T-helper 2 cell treated with Interferon-gamma antibody and Interleukin-4, amounts not matched to agents 5 μg/mL and 100 μg/mL, for 36 hours (primary cell): ENCODE measurements around the gene IL22.

Source experiments
- DNase-seq: peaks from one replicate; pipeline ENCODE4 v3.0.0; 2021; ENCODE audit warnings: low spot score
- H3K27ac Mint-ChIP-seq: one replicate; pipeline ENCODE4 v1.8.0; 2021; ENCODE audit warnings: mild to moderate bottlenecking, mixed read lengths
- H3K27me3 Mint-ChIP-seq: one replicate; pipeline ENCODE4 v1.8.0; 2021; ENCODE audit warnings: low read depth, mixed read lengths
- H3K36me3 Mint-ChIP-seq: one replicate; pipeline ENCODE4 v1.8.0; 2021; ENCODE audit warnings: low read depth, mixed read lengths
- H3K4me1 Mint-ChIP-seq: one replicate; pipeline ENCODE4 v1.8.0; 2021; ENCODE audit warnings: low read depth, mixed read lengths
- H3K4me3 Mint-ChIP-seq: one replicate; pipeline ENCODE4 v1.8.0; 2022; ENCODE audit warnings: mild to moderate bottlenecking, moderate library complexity, mixed read lengths
- H3K9me3 Mint-ChIP-seq: one replicate; pipeline ENCODE4 v1.8.0; 2021; ENCODE audit warnings: mixed read lengths

The IL22 gene

GRCh38 chr12:68250454-68250853 lies 3.0 kb downstream of the IL22 start:
- H3K4me1 Mint-ChIP-seq = peaks cover 1% of the 10 kb centered on the region

GRCh38 chr12:68247785-68248184 lies 5.6 kb downstream of the IL22 start:
- Mint-ChIP-seq H3K36me3 (no peaks in the 10 kb centered on the region), H3K9me3 (peaks cover under 1% of the 10 kb centered on the region), H3K27ac (no peak overlapping the region), H3K4me3 (no peak overlapping the region), H3K27me3 (peaks cover 60% of the 10 kb centered on the region), H3K4me1 (peaks cover under 1% of the 10 kb centered on the region)
- no peak for DNase-seq

More at GRCh38 chr12:68250454-68250853, 3.0 kb downstream of the IL22 start:
- no peaks in the 10 kb centered on the region for H3K9me3 Mint-ChIP-seq
- no peak for DNase-seq
- H3K4me3 Mint-ChIP-seq = no peak overlapping the region
- H3K27ac Mint-ChIP-seq = no peak overlapping the region
- no peaks in the 10 kb centered on the region for H3K36me3 Mint-ChIP-seq
- peaks cover 68% of the 10 kb centered on the region for H3K27me3 Mint-ChIP-seq

- DNase-seq = no peak
- no peaks in the 10 kb centered on the region for H3K36me3 Mint-ChIP-seq
- H3K4me3 Mint-ChIP-seq = no peak overlapping the region
- peaks cover 6% of the 10 kb centered on the region for H3K4me1 Mint-ChIP-seq
- H3K27me3 Mint-ChIP-seq = peaks cover 49% of the 10 kb centered on the region
- no peak overlapping the region for H3K27ac Mint-ChIP-seq
- peaks cover 7% of the 10 kb centered on the region for H3K9me3 Mint-ChIP-seq
These were observed 7.1 kb downstream of the IL22 start for GRCh38 chr12:68246350-68246749.

GRCh38 chr12:68245180-68246021 lies 8.0 kb downstream of the IL22 start:
- no peak overlapping the region for H3K27ac Mint-ChIP-seq
- peaks cover 41% of the 10 kb centered on the region for H3K27me3 Mint-ChIP-seq
- peaks cover 7% of the 10 kb centered on the region for H3K9me3 Mint-ChIP-seq
- peaks cover 15% of the 10 kb centered on the region for H3K4me1 Mint-ChIP-seq
- H3K36me3 Mint-ChIP-seq = peaks cover 2% of the 10 kb centered on the region
- no peak for DNase-seq
- H3K4me3 Mint-ChIP-seq = no peak overlapping the region

- Mint-ChIP-seq H3K9me3 (peaks cover 7% of the 10 kb centered on the region), H3K4me1 (peaks cover 27% of the 10 kb centered on the region), H3K36me3 (peaks cover 4% of the 10 kb centered on the region), H3K27me3 (peaks cover 24% of the 10 kb centered on the region), H3K4me3 (no peak overlapping the region), H3K27ac (no peak overlapping the region)
- no peak for DNase-seq
These were observed 10.6 kb downstream of the IL22 start for GRCh38 chr12:68242777-68243176.

- peaks cover 39% of the 10 kb centered on the region for H3K4me1 Mint-ChIP-seq
- H3K27me3 Mint-ChIP-seq = peaks cover 6% of the 10 kb centered on the region
- H3K27ac Mint-ChIP-seq = peak overlapping the region; percentile 89
- H3K9me3 Mint-ChIP-seq = peaks cover 7% of the 10 kb centered on the region
- peaks cover 5% of the 10 kb centered on the region for H3K36me3 Mint-ChIP-seq
- H3K4me3 Mint-ChIP-seq = peak overlapping the region; percentile 73
- DNase-seq = peak; percentile 62
These were observed 12.4 kb downstream of the IL22 start for GRCh38 chr12:68240975-68241374.

- Mint-ChIP-seq H3K36me3 (peaks cover 5% of the 10 kb centered on the region), H3K4me1 (peaks cover 45% of the 10 kb centered on the region), H3K27me3 (peaks cover 1% of the 10 kb centered on the region), H3K27ac (no peak overlapping the region), H3K4me3 (peak overlapping the region; percentile 5), H3K9me3 (peaks cover 7% of the 10 kb centered on the region)
- DNase-seq = no peak
These were observed 13.3 kb downstream of the IL22 start for GRCh38 chr12:68240079-68240478.

- Mint-ChIP-seq H3K36me3 (peaks cover 5% of the 10 kb centered on the region), H3K4me3 (no peak overlapping the region), H3K4me1 (peaks cover 50% of the 10 kb centered on the region), H3K27ac (no peak overlapping the region), H3K27me3 (no peaks in the 10 kb centered on the region), H3K9me3 (peaks cover 7% of the 10 kb centered on the region)
- no peak for DNase-seq
These were observed 14.0 kb downstream of the IL22 start for GRCh38 chr12:68239309-68239982.

GRCh38 chr12:68237619-68238018 lies 15.8 kb downstream of the IL22 start:
- Mint-ChIP-seq H3K36me3 (peaks cover 5% of the 10 kb centered on the region), H3K27ac (no peak overlapping the region), H3K27me3 (peaks cover 3% of the 10 kb centered on the region), H3K4me1 (peaks cover 53% of the 10 kb centered on the region), H3K4me3 (no peak overlapping the region), H3K9me3 (peaks cover 5% of the 10 kb centered on the region)
- DNase-seq = no peak

GRCh38 chr12:68237078-68237477 lies 16.3 kb downstream of the IL22 start:
- Mint-ChIP-seq H3K36me3 (peaks cover 5% of the 10 kb centered on the region), H3K27me3 (peaks cover 4% of the 10 kb centered on the region), H3K27ac (peak overlapping the region; percentile 83), H3K9me3 (no peaks in the 10 kb centered on the region), H3K4me1 (peaks cover 52% of the 10 kb centered on the region), H3K4me3 (peak overlapping the region; percentile 77)
- no peak for DNase-seq

GRCh38 chr12:68236421-68237059 lies 16.9 kb downstream of the IL22 start:
- H3K27ac Mint-ChIP-seq = peak overlapping the region; percentile 83
- no peaks in the 10 kb centered on the region for H3K9me3 Mint-ChIP-seq
- peaks cover 4% of the 10 kb centered on the region for H3K27me3 Mint-ChIP-seq
- peaks cover 54% of the 10 kb centered on the region for H3K4me1 Mint-ChIP-seq
- DNase-seq = peak; percentile 37
- peak overlapping the region; percentile 77 for H3K4me3 Mint-ChIP-seq
- peaks cover 5% of the 10 kb centered on the region for H3K36me3 Mint-ChIP-seq

- H3K27ac Mint-ChIP-seq = no peak overlapping the region
- H3K27me3 Mint-ChIP-seq = peaks cover 10% of the 10 kb centered on the region
- H3K9me3 Mint-ChIP-seq = no peaks in the 10 kb centered on the region
- peaks cover 50% of the 10 kb centered on the region for H3K4me1 Mint-ChIP-seq
- DNase-seq = no peak
- H3K36me3 Mint-ChIP-seq = peaks cover 3% of the 10 kb centered on the region
- no peak overlapping the region for H3K4me3 Mint-ChIP-seq
These were observed 17.8 kb downstream of the IL22 start for GRCh38 chr12:68235576-68235975.

- Mint-ChIP-seq H3K4me3 (no peak overlapping the region), H3K27ac (no peak overlapping the region), H3K9me3 (no peaks in the 10 kb centered on the region), H3K4me1 (peaks cover 41% of the 10 kb centered on the region), H3K36me3 (peaks cover 3% of the 10 kb centered on the region), H3K27me3 (peaks cover 13% of the 10 kb centered on the region)
- DNase-seq = peak; percentile 31
These were observed 19.3 kb downstream of the IL22 start for GRCh38 chr12:68234140-68234539.

- no peak overlapping the region for H3K27ac Mint-ChIP-seq
- H3K36me3 Mint-ChIP-seq = peaks cover 3% of the 10 kb centered on the region
- H3K9me3 Mint-ChIP-seq = no peaks in the 10 kb centered on the region
- no peak for DNase-seq
- peaks cover 41% of the 10 kb centered on the region for H3K4me1 Mint-ChIP-seq
- peaks cover 16% of the 10 kb centered on the region for H3K27me3 Mint-ChIP-seq
- H3K4me3 Mint-ChIP-seq = no peak overlapping the region
These were observed 19.9 kb downstream of the IL22 start for GRCh38 chr12:68233498-68233897.
